Urinary bladder (tissue), 4 donors: Measurements from ENCODE around the gene HTR3A. TPM values are rescaled to one million over a fixed set of nuclear protein-coding genes. Genes with fewer than 3 reads are reported as not detected.
A peak's percentile ranks its signal among the peaks of the same experiment; 100 is the strongest.

Experiments used
- DNase-seq: peaks from one replicate; pipeline ENCODE4 v3.0.0-alpha.2; 2015; ENCODE audit errors: extremely low spot score
- H3K27ac ChIP-seq: one replicate; pipeline ENCODE4 v1.5.1; 2013; ENCODE audit warnings: low read depth, mild to moderate bottlenecking, moderate library complexity
- H3K36me3 ChIP-seq: one replicate; pipeline ENCODE4 v1.6.1; 2013; ENCODE audit warnings: mild to moderate bottlenecking, moderate library complexity; ENCODE audit not compliant: insufficient read depth
- H3K4me1 ChIP-seq: one replicate; pipeline ENCODE4 v1.6.1; 2013; ENCODE audit warnings: mild to moderate bottlenecking, moderate library complexity; ENCODE audit not compliant: insufficient read depth
- H3K4me3 ChIP-seq: one replicate; pipeline ENCODE4 v1.5.1; 2013; ENCODE audit warnings: low read depth, low read length
- WGBS: extraction: QIAGEN DNeasy Blood & Tissue Kit; methylation state at CpG from one replicate; pipeline ENCODE4 v1.1.7; 2013; 5-methylcytosine and 5-hydroxymethylcytosine counted together
- polyA plus RNA-seq: library from polyadenylated mRNA; stranded (reverse); fragments of 200-250 nt; gene quantifications from one replicate; pipeline ENCODE4 v1.2.3, GENCODE V29; 2013
- total RNA-seq: library from RNA; depleted of rRNA; stranded (reverse); fragments of >200 nt; gene quantifications from one replicate; pipeline ENCODE4 v1.2.3, GENCODE V29; 2014
- donor health status: healthy with polysubstance abuse.
- donor health status: healthy.

The HTR3A gene
- total and polyA plus RNA-seq, 2 donors, result 0.58 to 1.2 TPM

DNA sequence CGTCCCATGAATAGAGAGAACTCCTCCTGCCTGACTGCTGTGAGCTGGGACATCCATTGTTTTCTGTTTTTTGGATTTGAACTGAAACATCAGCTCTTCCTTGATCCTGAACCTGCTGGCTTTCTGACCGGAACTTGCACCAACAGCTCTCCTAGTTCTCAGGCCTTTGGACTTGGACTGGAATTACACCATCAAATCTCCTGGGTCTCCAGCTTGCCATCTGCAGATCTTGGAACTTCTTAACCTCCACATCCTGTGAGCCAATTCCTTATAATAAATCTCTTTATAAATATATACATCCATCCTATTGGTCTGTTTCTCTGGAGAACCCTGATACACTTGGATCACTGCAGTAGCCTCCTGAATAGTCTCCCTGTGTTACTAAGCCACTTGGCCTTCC is 42.1 kb downstream of the HTR3A start:
- H3K36me3 ChIP-seq, result no peaks in the 10 kb centered on the region
- 92% methylated on average over 2 of the region's 2 CpGs for WGBS
- H3K4me1 ChIP-seq, result no peaks in the 10 kb centered on the region
- H3K4me3 ChIP-seq, result no peak overlapping the region
- DNase-seq, result no peak
- H3K27ac ChIP-seq, result no peak overlapping the region

GRCh38 chr11:114017723-114018122 is 42.8 kb downstream of the HTR3A start:
- no peak for DNase-seq
- 66% methylated on average over 2 of the region's 2 CpGs for WGBS
- Histone ChIP-seq H3K4me1 (no peaks in the 10 kb centered on the region), H3K4me3 (no peak overlapping the region), H3K27ac (no peak overlapping the region), H3K36me3 (no peaks in the 10 kb centered on the region)

- no peak for DNase-seq
- no peaks in the 10 kb centered on the region for H3K4me1 ChIP-seq
- H3K36me3 ChIP-seq, result no peaks in the 10 kb centered on the region
- H3K4me3 ChIP-seq, result no peak overlapping the region
- WGBS, result 83% methylated on average over 3 of the region's 3 CpGs
- no peak overlapping the region for H3K27ac ChIP-seq
These were observed 44.1 kb downstream of the HTR3A start for GRCh38 chr11:114019046-114019445.

DNA sequence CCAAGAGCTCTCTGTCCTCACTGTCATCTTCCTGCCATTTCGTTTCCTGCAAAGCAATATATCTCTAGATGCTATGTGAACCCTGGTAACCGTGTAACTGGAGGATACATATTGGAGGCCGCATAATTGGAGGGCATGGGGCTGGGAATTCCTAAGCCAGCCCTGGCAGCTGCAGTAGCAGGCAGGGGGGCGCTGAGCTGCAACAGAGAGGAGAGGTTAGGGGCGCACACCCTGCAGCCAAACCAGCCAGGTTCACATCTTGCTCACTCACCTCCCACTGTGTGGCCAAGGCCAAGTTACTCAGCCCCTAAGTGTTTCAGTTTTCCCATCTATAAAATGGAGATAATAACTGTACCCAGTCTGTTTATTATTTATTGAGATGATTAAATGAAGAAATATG is 44.7 kb downstream of the HTR3A start:
- Histone ChIP-seq H3K27ac (no peak overlapping the region), H3K36me3 (no peaks in the 10 kb centered on the region), H3K4me1 (no peaks in the 10 kb centered on the region), H3K4me3 (no peak overlapping the region)
- WGBS, result 89% methylated on average over 5 of the region's 5 CpGs
- no peak for DNase-seq

DNA sequence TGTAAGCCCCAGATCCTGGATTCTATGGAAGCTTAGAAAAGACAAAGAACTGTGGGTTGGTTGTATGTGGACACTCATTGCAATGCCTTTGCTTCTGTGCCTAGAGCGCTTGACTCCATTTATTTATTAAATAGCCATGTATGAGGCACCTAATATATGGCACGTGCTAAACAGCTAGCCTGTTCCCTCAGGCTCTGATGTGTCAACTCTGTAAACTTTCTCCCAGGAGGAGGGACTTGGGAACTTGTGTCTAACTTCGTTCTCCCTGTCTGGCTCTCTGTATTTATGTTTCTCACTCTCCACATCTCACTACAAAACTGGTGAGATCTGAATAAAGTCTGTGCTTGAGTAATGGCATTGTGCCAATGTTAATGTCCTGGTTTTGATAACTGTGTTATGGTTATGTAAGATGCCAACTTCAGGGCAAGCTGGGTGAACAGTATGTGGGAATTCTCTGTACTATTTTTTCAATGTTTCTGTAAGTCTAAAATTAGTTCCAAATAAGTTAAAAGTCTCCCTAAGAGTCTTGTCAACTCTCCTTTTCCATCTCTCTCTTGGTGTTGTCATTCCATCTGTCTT is 50.5 kb downstream of the HTR3A start:
- 38% methylated on average over 3 of the region's 3 CpGs for WGBS
- no peak for DNase-seq
- no peak overlapping the region for H3K27ac ChIP-seq
- no peaks in the 10 kb centered on the region for H3K4me1 ChIP-seq
- H3K36me3 ChIP-seq, result no peaks in the 10 kb centered on the region
- no peak overlapping the region for H3K4me3 ChIP-seq

- Histone ChIP-seq H3K36me3 (no peaks in the 10 kb centered on the region), H3K4me1 (no peaks in the 10 kb centered on the region), H3K27ac (no peak overlapping the region), H3K4me3 (no peak overlapping the region)
- DNase-seq, result no peak
- WGBS, result 71% methylated on average over 1 of the region's 1 CpG
These were observed 51.4 kb downstream of the HTR3A start for GRCh38 chr11:114026355-114026754.

- DNase-seq, result no peak
- H3K4me1 ChIP-seq, result no peaks in the 10 kb centered on the region
- no peaks in the 10 kb centered on the region for H3K36me3 ChIP-seq
- no peak overlapping the region for H3K27ac ChIP-seq
- no peak overlapping the region for H3K4me3 ChIP-seq
- 23% methylated on average over 11 of the region's 11 CpGs for WGBS
These were observed 52.5 kb downstream of the HTR3A start for GRCh38 chr11:114027391-114027790.

DNA sequence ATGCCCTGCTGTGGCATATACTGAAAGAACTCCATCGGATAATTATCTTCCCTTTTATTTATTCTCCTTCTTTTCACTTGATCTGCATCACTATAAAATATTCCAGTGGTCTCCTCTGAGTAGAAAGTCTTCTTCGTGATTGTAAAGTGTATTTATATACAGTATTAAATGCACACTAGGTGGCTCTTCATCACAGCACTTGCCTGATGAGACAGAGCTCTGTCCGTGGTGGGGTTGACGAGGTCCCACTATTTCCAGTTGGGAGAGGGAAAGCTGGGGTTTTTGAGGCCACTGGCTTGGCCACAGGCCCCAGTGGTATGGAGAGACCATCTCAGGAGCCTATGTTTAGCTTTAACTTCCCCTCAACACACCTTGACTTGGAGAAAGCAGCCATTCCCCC is 53.0 kb downstream of the HTR3A start:
- H3K4me1 ChIP-seq, result no peaks in the 10 kb centered on the region
- H3K4me3 ChIP-seq, result no peak overlapping the region
- no peak for DNase-seq
- 21% methylated on average over 4 of the region's 4 CpGs for WGBS
- no peaks in the 10 kb centered on the region for H3K36me3 ChIP-seq
- no peak overlapping the region for H3K27ac ChIP-seq

DNA sequence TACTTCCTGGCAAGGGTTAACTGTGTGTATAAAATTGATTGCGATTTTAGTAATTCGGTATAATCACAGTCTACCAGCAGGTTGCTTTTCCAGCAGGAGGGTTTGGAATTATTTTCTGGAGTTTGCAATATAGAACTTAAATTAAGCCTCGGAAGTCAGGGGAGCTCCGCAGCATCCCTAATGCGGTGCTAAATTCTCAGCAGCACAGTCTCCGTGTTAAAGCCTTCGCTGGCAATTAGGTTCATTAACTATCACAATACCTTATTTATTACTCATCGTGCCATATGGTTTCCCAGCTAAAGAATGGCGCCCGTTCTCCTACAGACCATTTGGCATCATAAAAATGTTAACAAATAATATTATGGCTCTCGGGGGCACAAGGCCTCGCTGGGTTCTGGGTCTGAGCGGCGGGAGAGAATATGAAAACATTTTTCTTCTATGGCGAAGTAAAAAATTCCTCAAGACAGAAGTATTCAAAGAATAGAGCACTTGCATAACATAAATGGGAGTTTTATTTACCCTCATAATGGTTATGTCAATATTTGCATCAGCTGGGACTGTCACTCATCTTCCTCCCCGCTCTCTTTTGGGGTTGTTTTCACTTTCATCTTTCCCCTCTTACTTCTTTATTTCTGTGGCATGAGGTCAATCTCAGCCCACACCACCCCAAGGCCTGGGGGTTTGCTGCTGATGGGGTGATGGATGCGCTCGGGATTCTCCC is 56.5 kb downstream of the HTR3A start:
- 82% methylated on average over 18 of the region's 18 CpGs for WGBS

DNA sequence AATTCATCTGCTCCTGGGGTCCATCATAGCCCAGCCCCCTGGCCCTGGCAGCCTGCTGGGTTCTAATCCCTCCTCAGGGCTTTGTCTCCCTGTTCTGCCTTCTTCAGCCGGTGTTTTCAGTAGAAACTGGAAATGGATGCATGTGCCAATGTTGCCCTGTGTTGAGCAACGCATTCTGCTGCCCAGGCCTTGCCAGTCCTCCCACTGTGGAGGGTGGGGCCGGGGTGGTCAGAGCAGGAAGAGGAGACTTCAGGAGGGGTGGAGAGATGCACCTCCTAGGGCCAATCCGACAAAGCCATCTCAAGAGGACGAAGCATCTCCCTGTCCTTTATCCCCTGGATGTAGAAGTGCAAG is 57.0 kb downstream of the HTR3A start:
- DNase-seq, result no peak
- no peak overlapping the region for H3K27ac ChIP-seq
- H3K4me3 ChIP-seq, result no peak overlapping the region
- H3K4me1 ChIP-seq, result no peaks in the 10 kb centered on the region
- H3K36me3 ChIP-seq, result no peaks in the 10 kb centered on the region
- 85% methylated on average over 5 of the region's 5 CpGs for WGBS

More for the DNA sequence above, 56.5 kb downstream of the HTR3A start:
- Histone ChIP-seq H3K4me3 (no peak overlapping the region), H3K27ac (no peak overlapping the region), H3K4me1 (no peaks in the 10 kb centered on the region), H3K36me3 (no peaks in the 10 kb centered on the region)
- DNase-seq, result no peak

- WGBS, result 83% methylated on average over 5 of the region's 5 CpGs
- H3K27ac ChIP-seq, result no peak overlapping the region
- no peaks in the 10 kb centered on the region for H3K36me3 ChIP-seq
- H3K4me1 ChIP-seq, result no peaks in the 10 kb centered on the region
- no peak for DNase-seq
- no peak overlapping the region for H3K4me3 ChIP-seq
These were observed 58.2 kb downstream of the HTR3A start for GRCh38 chr11:114033066-114033465.

GRCh38 chr11:114033572-114033971 is 58.7 kb downstream of the HTR3A start:
- no peak for DNase-seq
- Histone ChIP-seq H3K27ac (no peak overlapping the region), H3K4me3 (no peak overlapping the region), H3K4me1 (no peaks in the 10 kb centered on the region), H3K36me3 (no peaks in the 10 kb centered on the region)
- 90% methylated on average over 2 of the region's 2 CpGs for WGBS

DNA sequence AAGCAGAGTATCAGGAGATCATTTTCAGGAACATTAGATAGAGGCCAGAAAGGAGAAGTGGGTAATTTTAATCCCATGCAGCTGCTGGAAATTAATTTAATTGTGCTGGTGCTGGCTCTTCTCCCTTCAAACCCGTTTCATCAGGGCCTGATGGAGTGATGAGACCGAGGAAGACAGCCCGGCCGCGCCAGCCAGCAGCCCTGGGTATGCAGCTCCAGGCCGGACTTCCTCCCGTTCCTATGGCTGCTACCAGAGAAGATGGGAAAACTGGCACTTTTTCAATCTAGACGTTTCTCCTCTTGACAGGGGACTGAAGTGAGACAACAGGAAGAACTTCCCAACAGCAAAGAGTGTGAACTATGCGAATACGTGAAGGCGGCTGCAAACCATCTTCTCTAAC is 60.0 kb downstream of the HTR3A start:
- Histone ChIP-seq H3K36me3 (no peaks in the 10 kb centered on the region), H3K4me1 (no peaks in the 10 kb centered on the region), H3K4me3 (no peak overlapping the region), H3K27ac (no peak overlapping the region)
- 91% methylated on average over 11 of the region's 11 CpGs for WGBS
- DNase-seq, result no peak

GRCh38 chr11:114036147-114036811 is 61.4 kb downstream of the HTR3A start:
- no peaks in the 10 kb centered on the region for H3K4me1 ChIP-seq
- H3K27ac ChIP-seq, result no peak overlapping the region
- H3K36me3 ChIP-seq, result no peaks in the 10 kb centered on the region
- no peak for DNase-seq
- H3K4me3 ChIP-seq, result peak overlapping the region; percentile 27
- WGBS, result 4% methylated on average over 37 of the region's 37 CpGs
